GM12878 (cell line): ENCODE measurements around the gene CCDC170. TPM values are rescaled to one million over a fixed set of nuclear protein-coding genes. Genes with fewer than 3 reads are reported as not detected.

ENCODE experiments used
- ASH2L ChIP-seq: fragments of 300-600, 200-600 bp; sonication (generic); IDR thresholded peaks from 2 replicates; pipeline ENCODE4 v1.6.1; 2017; ENCODE audit warnings: low read depth, mild to moderate bottlenecking, borderline replicate concordance
- HCFC1 ChIP-seq: fragments of 150-350 bp; IDR thresholded peaks from 2 replicates; pipeline ENCODE4 v1.6.1; 2014; ENCODE audit warnings: low read length
- MYB ChIP-seq: fragments of 150-350 bp; IDR thresholded peaks from 2 replicates; pipeline ENCODE4 v1.6.1; 2014; ENCODE audit warnings: mild to moderate bottlenecking, low read depth, low read length, borderline replicate concordance
- NFYA ChIP-seq: IDR thresholded peaks from 2 replicates; pipeline ENCODE4 v1.6.1; 2011; ENCODE audit warnings: low read depth, mild to moderate bottlenecking, low read length, improper control_type of control experiment, borderline replicate concordance
- RAD21 ChIP-seq: IDR thresholded peaks from 2 replicates; pipeline ENCODE4 v1.6.1; 2011; ENCODE audit warnings: mild to moderate bottlenecking, low read depth, low read length, moderate library complexity; ENCODE audit not compliant: insufficient read depth
- SP1 ChIP-seq: IDR thresholded peaks from one replicate; pipeline ENCODE4 v1.6.1; 2011; ENCODE audit warnings: low read depth, low read length
- ZBED1 ChIP-seq: IDR thresholded peaks from 2 replicates; pipeline ENCODE4 v1.6.1; 2016; ENCODE audit warnings: borderline replicate concordance
- ZNF217 ChIP-seq: fragments of 450-650 bp; IDR thresholded peaks from 2 replicates; pipeline ENCODE4 v1.6.1; 2017; ENCODE audit warnings: antibody characterized with exemption, mild to moderate bottlenecking
- polyA plus RNA-seq, 11 experiments: library from polyadenylated mRNA; depleted of rRNA in 4 of 11; unstranded in 6 of 11; stranded (reverse) in 5 of 11; fragments of >200 nt; fragmentation: Nextera tagmentation in 4 of 11; fragmentation: Illumina TruSeq in 1 of 11; extraction: Ambion mirVana in 4 of 11; extraction: Trizol in 1 of 11; gene quantifications; 1 replicate in 1 of 11; 2 replicates in 10 of 11; pipeline versions ENCODE4 v1.2.1 to v1.2.3, GENCODE V29; 2011 to 2016; ENCODE audit warnings: inconsistent platforms in 2 of 11, missing spikeins in 2 of 11, low read depth in 1 of 11
- total RNA-seq, 4 experiments: library from RNA; depleted of rRNA in 3 of 4; stranded (reverse); fragments of >200 nt in 3 of 4; fragmentation: Illumina TruSeq in 1 of 4; extraction: Trizol in 1 of 4; gene quantifications; 2 replicates each; pipeline versions ENCODE4 v1.2.1 to v1.2.3, GENCODE V29; 2013 to 2021
- TF ChIP-seq, protein P1 (sequence below): IDR thresholded peaks from 2 replicates; pipeline ENCODE4 v1.6.1; 2012; ENCODE audit warnings: low read depth, low read length, improper control_type of control experiment
- TF ChIP-seq, protein P2 (sequence below): fragments of 450-650 bp; IDR thresholded peaks from 2 replicates; pipeline ENCODE4 v1.6.1; 2017; ENCODE audit warnings: antibody characterized with exemption, mild to moderate bottlenecking, moderate library complexity
- TF ChIP-seq, protein P3 (sequence below): fragments of 450-650 bp; IDR thresholded peaks from 2 replicates; pipeline ENCODE4 v1.6.1; 2016; ENCODE audit warnings: mild to moderate bottlenecking, moderate library complexity, borderline replicate concordance
- TF ChIP-seq, protein P4 (sequence below), 3 experiments: IDR thresholded peaks in 2 of 3; conservative IDR thresholded peaks in 1 of 3; 2 replicates each; pipeline ENCODE4 v1.5.1; 2011; ENCODE audit warnings: low read depth in 3 of 3, low read length in 3 of 3, mild to moderate bottlenecking in 3 of 3, control low read depth in 2 of 3, moderate library complexity in 2 of 3, inconsistent platforms in 1 of 3, mixed read lengths in 1 of 3; ENCODE audit not compliant: control insufficient read depth in 2 of 3, insufficient read depth in 1 of 3; ENCODE audit errors: extremely low read depth in 1 of 3
- TF ChIP-seq, protein P5 (sequence below): fragments of 450-650 bp; IDR thresholded peaks from 2 replicates; pipeline ENCODE4 v1.6.1; 2017; ENCODE audit warnings: mild to moderate bottlenecking, low read depth, inconsistent platforms; ENCODE audit not compliant: poor library complexity, severe bottlenecking

CCDC170 gene
- total and polyA plus RNA-seq, 10 of the 15 experiments (the other 5 are each of a cell fraction or from before 2014, with no cell fraction given) = not detected

DNA sequence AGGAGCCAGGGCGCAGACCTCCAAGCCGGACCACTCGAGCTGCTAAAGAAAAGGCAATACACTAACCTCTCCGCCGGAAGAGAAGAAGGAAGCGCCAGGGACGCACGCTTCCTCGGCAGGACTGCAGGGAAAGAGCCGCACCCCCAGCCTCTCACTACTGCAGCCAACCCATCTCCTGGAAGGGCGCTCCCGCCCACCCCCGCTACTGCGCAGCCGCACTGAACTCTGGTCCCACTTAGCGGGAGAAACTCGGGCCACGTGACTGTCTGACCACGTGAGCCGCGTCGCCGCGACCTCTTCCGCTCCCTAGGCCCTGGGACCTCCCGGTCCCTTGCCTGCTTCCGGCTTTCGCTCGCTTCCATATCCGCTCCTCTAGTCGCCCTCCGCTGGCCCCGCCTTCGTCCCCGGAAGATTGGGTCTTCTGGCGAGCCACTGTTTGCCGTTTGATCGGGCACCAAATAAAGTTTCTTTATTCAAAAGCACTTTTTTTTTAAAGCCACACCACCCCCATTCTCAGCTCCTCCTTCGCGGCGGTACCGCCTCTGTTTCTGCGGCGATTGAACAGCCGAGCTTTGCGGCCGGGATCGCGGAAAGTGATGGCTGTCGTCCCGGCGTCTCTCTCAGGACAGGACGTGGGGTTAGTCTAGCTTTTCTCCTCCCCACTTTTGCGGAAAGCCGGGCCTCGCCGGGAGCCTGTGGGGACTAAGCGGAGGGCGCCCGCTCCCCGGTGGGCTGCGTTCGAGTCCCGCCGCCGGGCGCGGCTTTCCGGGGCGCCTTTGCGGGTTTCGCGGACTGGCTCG, 41.7 kb upstream of the CCDC170 start, which contains the start of gene RMND1 (continued):
- TF ChIP-seq ZBED1 = no peak
- TF ChIP-seq, protein P1, sequence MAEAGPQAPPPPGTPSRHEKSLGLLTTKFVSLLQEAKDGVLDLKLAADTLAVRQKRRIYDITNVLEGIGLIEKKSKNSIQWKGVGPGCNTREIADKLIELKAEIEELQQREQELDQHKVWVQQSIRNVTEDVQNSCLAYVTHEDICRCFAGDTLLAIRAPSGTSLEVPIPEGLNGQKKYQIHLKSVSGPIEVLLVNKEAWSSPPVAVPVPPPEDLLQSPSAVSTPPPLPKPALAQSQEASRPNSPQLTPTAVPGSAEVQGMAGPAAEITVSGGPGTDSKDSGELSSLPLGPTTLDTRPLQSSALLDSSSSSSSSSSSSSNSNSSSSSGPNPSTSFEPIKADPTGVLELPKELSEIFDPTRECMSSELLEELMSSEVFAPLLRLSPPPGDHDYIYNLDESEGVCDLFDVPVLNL = no peak
- TF ChIP-seq RAD21 = no peak
- TF ChIP-seq NFYA = no peak
- TF ChIP-seq MYB = peak; percentile 76; the same call in 1 of the 2 replicates
- TF ChIP-seq, protein P2, sequence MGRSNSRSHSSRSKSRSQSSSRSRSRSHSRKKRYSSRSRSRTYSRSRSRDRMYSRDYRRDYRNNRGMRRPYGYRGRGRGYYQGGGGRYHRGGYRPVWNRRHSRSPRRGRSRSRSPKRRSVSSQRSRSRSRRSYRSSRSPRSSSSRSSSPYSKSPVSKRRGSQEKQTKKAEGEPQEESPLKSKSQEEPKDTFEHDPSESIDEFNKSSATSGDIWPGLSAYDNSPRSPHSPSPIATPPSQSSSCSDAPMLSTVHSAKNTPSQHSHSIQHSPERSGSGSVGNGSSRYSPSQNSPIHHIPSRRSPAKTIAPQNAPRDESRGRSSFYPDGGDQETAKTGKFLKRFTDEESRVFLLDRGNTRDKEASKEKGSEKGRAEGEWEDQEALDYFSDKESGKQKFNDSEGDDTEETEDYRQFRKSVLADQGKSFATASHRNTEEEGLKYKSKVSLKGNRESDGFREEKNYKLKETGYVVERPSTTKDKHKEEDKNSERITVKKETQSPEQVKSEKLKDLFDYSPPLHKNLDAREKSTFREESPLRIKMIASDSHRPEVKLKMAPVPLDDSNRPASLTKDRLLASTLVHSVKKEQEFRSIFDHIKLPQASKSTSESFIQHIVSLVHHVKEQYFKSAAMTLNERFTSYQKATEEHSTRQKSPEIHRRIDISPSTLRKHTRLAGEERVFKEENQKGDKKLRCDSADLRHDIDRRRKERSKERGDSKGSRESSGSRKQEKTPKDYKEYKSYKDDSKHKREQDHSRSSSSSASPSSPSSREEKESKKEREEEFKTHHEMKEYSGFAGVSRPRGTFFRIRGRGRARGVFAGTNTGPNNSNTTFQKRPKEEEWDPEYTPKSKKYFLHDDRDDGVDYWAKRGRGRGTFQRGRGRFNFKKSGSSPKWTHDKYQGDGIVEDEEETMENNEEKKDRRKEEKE = no peak
- TF ChIP-seq, protein P3, sequence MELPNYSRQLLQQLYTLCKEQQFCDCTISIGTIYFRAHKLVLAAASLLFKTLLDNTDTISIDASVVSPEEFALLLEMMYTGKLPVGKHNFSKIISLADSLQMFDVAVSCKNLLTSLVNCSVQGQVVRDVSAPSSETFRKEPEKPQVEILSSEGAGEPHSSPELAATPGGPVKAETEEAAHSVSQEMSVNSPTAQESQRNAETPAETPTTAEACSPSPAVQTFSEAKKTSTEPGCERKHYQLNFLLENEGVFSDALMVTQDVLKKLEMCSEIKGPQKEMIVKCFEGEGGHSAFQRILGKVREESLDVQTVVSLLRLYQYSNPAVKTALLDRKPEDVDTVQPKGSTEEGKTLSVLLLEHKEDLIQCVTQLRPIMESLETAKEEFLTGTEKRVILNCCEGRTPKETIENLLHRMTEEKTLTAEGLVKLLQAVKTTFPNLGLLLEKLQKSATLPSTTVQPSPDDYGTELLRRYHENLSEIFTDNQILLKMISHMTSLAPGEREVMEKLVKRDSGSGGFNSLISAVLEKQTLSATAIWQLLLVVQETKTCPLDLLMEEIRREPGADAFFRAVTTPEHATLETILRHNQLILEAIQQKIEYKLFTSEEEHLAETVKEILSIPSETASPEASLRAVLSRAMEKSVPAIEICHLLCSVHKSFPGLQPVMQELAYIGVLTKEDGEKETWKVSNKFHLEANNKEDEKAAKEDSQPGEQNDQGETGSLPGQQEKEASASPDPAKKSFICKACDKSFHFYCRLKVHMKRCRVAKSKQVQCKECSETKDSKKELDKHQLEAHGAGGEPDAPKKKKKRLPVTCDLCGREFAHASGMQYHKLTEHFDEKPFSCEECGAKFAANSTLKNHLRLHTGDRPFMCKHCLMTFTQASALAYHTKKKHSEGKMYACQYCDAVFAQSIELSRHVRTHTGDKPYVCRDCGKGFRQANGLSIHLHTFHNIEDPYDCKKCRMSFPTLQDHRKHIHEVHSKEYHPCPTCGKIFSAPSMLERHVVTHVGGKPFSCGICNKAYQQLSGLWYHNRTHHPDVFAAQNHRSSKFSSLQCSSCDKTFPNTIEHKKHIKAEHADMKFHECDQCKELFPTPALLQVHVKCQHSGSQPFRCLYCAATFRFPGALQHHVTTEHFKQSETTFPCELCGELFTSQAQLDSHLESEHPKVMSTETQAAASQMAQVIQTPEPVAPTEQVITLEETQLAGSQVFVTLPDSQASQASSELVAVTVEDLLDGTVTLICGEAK = peak; percentile 100
- TF ChIP-seq, protein P4, sequence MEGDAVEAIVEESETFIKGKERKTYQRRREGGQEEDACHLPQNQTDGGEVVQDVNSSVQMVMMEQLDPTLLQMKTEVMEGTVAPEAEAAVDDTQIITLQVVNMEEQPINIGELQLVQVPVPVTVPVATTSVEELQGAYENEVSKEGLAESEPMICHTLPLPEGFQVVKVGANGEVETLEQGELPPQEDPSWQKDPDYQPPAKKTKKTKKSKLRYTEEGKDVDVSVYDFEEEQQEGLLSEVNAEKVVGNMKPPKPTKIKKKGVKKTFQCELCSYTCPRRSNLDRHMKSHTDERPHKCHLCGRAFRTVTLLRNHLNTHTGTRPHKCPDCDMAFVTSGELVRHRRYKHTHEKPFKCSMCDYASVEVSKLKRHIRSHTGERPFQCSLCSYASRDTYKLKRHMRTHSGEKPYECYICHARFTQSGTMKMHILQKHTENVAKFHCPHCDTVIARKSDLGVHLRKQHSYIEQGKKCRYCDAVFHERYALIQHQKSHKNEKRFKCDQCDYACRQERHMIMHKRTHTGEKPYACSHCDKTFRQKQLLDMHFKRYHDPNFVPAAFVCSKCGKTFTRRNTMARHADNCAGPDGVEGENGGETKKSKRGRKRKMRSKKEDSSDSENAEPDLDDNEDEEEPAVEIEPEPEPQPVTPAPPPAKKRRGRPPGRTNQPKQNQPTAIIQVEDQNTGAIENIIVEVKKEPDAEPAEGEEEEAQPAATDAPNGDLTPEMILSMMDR (IDR thresholded peaks at IDR 0.05 in 2 of 3, conservative IDR thresholded peaks at IDR 0.05 in 1 of 3; ENCODE audit: control insufficient read depth in 2 of 3, extremely low read depth in 1 of 3, insufficient read depth in 1 of 3, low read depth in 3 of 3, low read length in 3 of 3) = no peak
- TF ChIP-seq, protein P5, sequence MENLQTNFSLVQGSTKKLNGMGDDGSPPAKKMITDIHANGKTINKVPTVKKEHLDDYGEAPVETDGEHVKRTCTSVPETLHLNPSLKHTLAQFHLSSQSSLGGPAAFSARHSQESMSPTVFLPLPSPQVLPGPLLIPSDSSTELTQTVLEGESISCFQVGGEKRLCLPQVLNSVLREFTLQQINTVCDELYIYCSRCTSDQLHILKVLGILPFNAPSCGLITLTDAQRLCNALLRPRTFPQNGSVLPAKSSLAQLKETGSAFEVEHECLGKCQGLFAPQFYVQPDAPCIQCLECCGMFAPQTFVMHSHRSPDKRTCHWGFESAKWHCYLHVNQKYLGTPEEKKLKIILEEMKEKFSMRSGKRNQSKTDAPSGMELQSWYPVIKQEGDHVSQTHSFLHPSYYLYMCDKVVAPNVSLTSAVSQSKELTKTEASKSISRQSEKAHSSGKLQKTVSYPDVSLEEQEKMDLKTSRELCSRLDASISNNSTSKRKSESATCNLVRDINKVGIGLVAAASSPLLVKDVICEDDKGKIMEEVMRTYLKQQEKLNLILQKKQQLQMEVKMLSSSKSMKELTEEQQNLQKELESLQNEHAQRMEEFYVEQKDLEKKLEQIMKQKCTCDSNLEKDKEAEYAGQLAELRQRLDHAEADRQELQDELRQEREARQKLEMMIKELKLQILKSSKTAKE = peak; percentile 57
- peak; percentile 76; the same call in 1 of the 2 replicates for TF ChIP-seq ASH2L
- peak; percentile 76 for TF ChIP-seq SP1
- peak; percentile 64 for TF ChIP-seq HCFC1
- TF ChIP-seq ZNF217 = no peak
